Natural killer cell (primary cell): Measurements from ENCODE around the gene DNASE1L2. TPM values are rescaled to one million over a fixed set of nuclear protein-coding genes. Genes with fewer than 3 reads are reported as not detected.

Source experiments
- ATAC-seq, 3 donors: fragments of 150-1000 bp in 2 of 3; fragments of 200-7000 bp in 1 of 3; cut with Tn5 transposase; 1 replicate in 1 of 3; 2 replicates in 2 of 3; pipeline ENCODE4 v1.10.0; 2021; ENCODE audit warnings: mild to moderate bottlenecking in 2 of 3, moderate library complexity in 2 of 3
- DNase-seq, 2 donors: peaks; one replicate each; pipeline versions ENCODE4 v3.0.0 to v3.0.0-alpha.2; 2013 to 2021; ENCODE audit warnings: mixed read lengths in 1 of 2
- H3K27ac ChIP-seq: one replicate; pipeline ENCODE4 v1.5.1; 2013; ENCODE audit warnings: mild to moderate bottlenecking, low read length
- H3K27me3 ChIP-seq: one replicate; pipeline ENCODE4 v1.6.1; 2013; ENCODE audit warnings: low read length; ENCODE audit not compliant: control insufficient read depth, insufficient read depth
- H3K36me3 ChIP-seq: one replicate; pipeline ENCODE4 v1.6.1; 2013; ENCODE audit warnings: low read length; ENCODE audit not compliant: control insufficient read depth, insufficient read depth
- H3K4me1 ChIP-seq: one replicate; pipeline ENCODE4 v1.6.1; 2013; ENCODE audit warnings: low read length; ENCODE audit not compliant: control insufficient read depth, insufficient read depth
- H3K4me3 ChIP-seq: one replicate; pipeline ENCODE4 v1.5.1; 2013; ENCODE audit warnings: low read length
- H3K9me3 ChIP-seq: one replicate; pipeline ENCODE4 v1.6.1; 2013; ENCODE audit warnings: low read length; ENCODE audit not compliant: control insufficient read depth, insufficient read depth
- H3K27ac Mint-ChIP-seq, 2 donors: one replicate each; pipeline ENCODE4 v1.8.0; 2022; ENCODE audit warnings: mild to moderate bottlenecking in 2 of 2, mixed read lengths in 2 of 2, moderate library complexity in 1 of 2
- H3K27me3 Mint-ChIP-seq, 2 donors: one replicate each; pipeline ENCODE4 v1.8.0; 2022; ENCODE audit warnings: low read depth in 2 of 2, mixed read lengths in 2 of 2
- H3K36me3 Mint-ChIP-seq: one replicate; pipeline ENCODE4 v1.8.0; 2022; ENCODE audit warnings: mixed read lengths
- H3K4me1 Mint-ChIP-seq, 2 donors: one replicate each; pipeline ENCODE4 v1.8.0; 2022; ENCODE audit warnings: mixed read lengths in 2 of 2
- H3K4me3 Mint-ChIP-seq: one replicate; pipeline ENCODE4 v1.8.0; 2022; ENCODE audit warnings: mild to moderate bottlenecking, moderate library complexity, mixed read lengths
- H3K9me3 Mint-ChIP-seq, 2 donors: one replicate each; pipeline ENCODE4 v1.8.0; 2022; ENCODE audit warnings: mixed read lengths in 2 of 2
- CTCF ChIP-seq: fragments of 200-600 bp; IDR thresholded peaks from one replicate; pipeline ENCODE4 v1.8.0; 2022; ENCODE audit warnings: antibody characterized with exemption
- WGBS: methylation state at CpG from one replicate; pipeline ENCODE4 v1.1.7; 2013; ENCODE audit warnings: missing lambda C conversion rate; ENCODE audit not compliant: insufficient coverage; 5-methylcytosine and 5-hydroxymethylcytosine counted together
- intact Hi-C: fragments of 100-400 bp; cut with micrococcal nuclease; formaldehyde crosslinking; loops from one replicate; pipeline ENCODE4 v1.14.2; 2022
- total RNA-seq, 4 donors: library from RNA; stranded (reverse); fragments of 120-200 nt in 1 of 4; gene quantifications; one replicate each; pipeline versions ENCODE4 v1.2.3 to v1.2.4, GENCODE V29; 2013 to 2022

The DNASE1L2 gene
- total RNA-seq, 3 donors from 2014 or later (not counting 1 experiment from before 2014, with no cell fraction given), result 0.19 to 1.4 (median 0.77) TPM

- H3K27ac ChIP-seq, result no peak overlapping the region
- DNase-seq (no peak), ATAC-seq (no peak)
- H3K9me3 ChIP-seq, result no peaks in the 10 kb centered on the region
- H3K4me1 ChIP-seq, result peaks cover 13% of the 10 kb centered on the region
- Mint-ChIP-seq H3K4me1 (no peaks in the 10 kb centered on the region), H3K4me3 (no peak overlapping the region), H3K27me3 (no peaks in the 10 kb centered on the region), H3K27ac (no peak overlapping the region), H3K36me3 (no peaks in the 10 kb centered on the region), H3K9me3 (no peaks in the 10 kb centered on the region)
- H3K4me3 ChIP-seq, result no peak overlapping the region
- WGBS, result 98% methylated on average over 28 of the region's 28 CpGs
- peaks cover 63% of the 10 kb centered on the region for H3K36me3 ChIP-seq
- intact Hi-C loops, result no loop called here
- H3K27me3 ChIP-seq, result peaks cover 6% of the 10 kb centered on the region
- no peak for TF ChIP-seq CTCF
Measured at GRCh38 chr16:2233046-2233775, 3.0 kb upstream of the DNASE1L2 start.

- H3K9me3 ChIP-seq, result no peaks in the 10 kb centered on the region
- H3K4me3 Mint-ChIP-seq, result no peak overlapping the region
- H3K27me3 ChIP-seq, result peaks cover 6% of the 10 kb centered on the region
- no peaks in the 10 kb centered on the region for H3K4me1 Mint-ChIP-seq
- TF ChIP-seq CTCF, result no peak
- H3K27me3 Mint-ChIP-seq, result no peaks in the 10 kb centered on the region
- H3K36me3 ChIP-seq, result peaks cover 55% of the 10 kb centered on the region
- DNase-seq (no peak), ATAC-seq (no peak)
- H3K27ac Mint-ChIP-seq, result no peak overlapping the region
- H3K9me3 Mint-ChIP-seq, result no peaks in the 10 kb centered on the region
- WGBS, result 90% methylated on average over 51 of the region's 51 CpGs
- H3K4me3 ChIP-seq, result no peak overlapping the region
- intact Hi-C loops, result no loop called here
- no peaks in the 10 kb centered on the region for H3K36me3 Mint-ChIP-seq
- H3K4me1 ChIP-seq, result peaks cover 13% of the 10 kb centered on the region
- no peak overlapping the region for H3K27ac ChIP-seq
Measured at GRCh38 chr16:2233872-2234812, 2.1 kb upstream of the DNASE1L2 start.

GRCh38 chr16:2234813-2235170, 1.5 kb upstream of the DNASE1L2 start:
- ATAC-seq (no peak), DNase-seq (no peak)
- no peaks in the 10 kb centered on the region for H3K4me1 Mint-ChIP-seq
- H3K36me3 Mint-ChIP-seq, result no peaks in the 10 kb centered on the region
- Histone ChIP-seq H3K27ac (no peak overlapping the region), H3K9me3 (no peaks in the 10 kb centered on the region), H3K27me3 (peaks cover 6% of the 10 kb centered on the region), H3K36me3 (peaks cover 48% of the 10 kb centered on the region), H3K4me3 (no peak overlapping the region), H3K4me1 (peaks cover 13% of the 10 kb centered on the region)
- no peak overlapping the region for H3K27ac Mint-ChIP-seq
- no peak for TF ChIP-seq CTCF
- no peaks in the 10 kb centered on the region for H3K9me3 Mint-ChIP-seq
- H3K4me3 Mint-ChIP-seq, result no peak overlapping the region
- no peaks in the 10 kb centered on the region for H3K27me3 Mint-ChIP-seq
- intact Hi-C loops, result no loop called here
- 96% methylated on average over 18 of the region's 18 CpGs for WGBS
